HG03139 (cell line): ENCODE results near the gene COMMD1.

Source experiments
- ATAC-seq: cut with Tn5 transposase; IDR thresholded peaks from one replicate; pipeline ENCODE4 v1.9.1; 2021; ENCODE audit not compliant: unreplicated experiment

The COMMD1 gene

GRCh38 chr2:62163106-62163831 lies 257.8 kb downstream of the COMMD1 start:
- ATAC-seq = no peak

GRCh38 chr2:62163834-62164233 lies 258.4 kb downstream of the COMMD1 start:
- no peak for ATAC-seq

- no peak for ATAC-seq
Measured at GRCh38 chr2:62175728-62176127, 270.3 kb downstream of the COMMD1 start.

GRCh38 chr2:62176801-62177200 lies 271.3 kb downstream of the COMMD1 start:
- ATAC-seq = no peak

GRCh38 chr2:62177392-62178049 lies 272.0 kb downstream of the COMMD1 start:
- ATAC-seq = no peak

GRCh38 chr2:62178741-62179271 lies 273.3 kb downstream of the COMMD1 start:
- ATAC-seq = no peak

- ATAC-seq = no peak
Measured at GRCh38 chr2:62180975-62181374, 275.5 kb downstream of the COMMD1 start.

GRCh38 chr2:62181843-62182242 lies 276.4 kb downstream of the COMMD1 start:
- no peak for ATAC-seq

- no peak for ATAC-seq
Measured at GRCh38 chr2:62184512-62185230, 279.2 kb downstream of the COMMD1 start.
